ENCODE results near the gene ZMIZ1. TPM values are rescaled to one million over a fixed set of nuclear protein-coding genes. Genes with fewer than 3 reads are reported as not detected.

Gene ZMIZ1
- total RNA-seq, 1 donor from 2014 or later, result 85.2 TPM

GRCh38 chr10:79238158-79238520 lies 169.4 kb downstream of the ZMIZ1 start:
- no peak for TF ChIP-seq CTCF (IDR thresholded peaks at IDR 0.05; ENCODE audit: unreplicated experiment)
- Mint-ChIP-seq H3K9me3 (ENCODE audit: low read depth) (no peaks in the 10 kb centered on the region), H3K4me3 (ENCODE audit: low read depth) (no peak overlapping the region), H3K27me3 (peaks cover 2% of the 10 kb centered on the region), H3K4me1 (ENCODE audit: low read depth) (peaks cover 37% of the 10 kb centered on the region), H3K36me3 (ENCODE audit: insufficient read depth) (peaks cover 11% of the 10 kb centered on the region), H3K27ac (peak overlapping the region; percentile 89)
- no peak for DNase-seq (ENCODE audit: low spot score, unreplicated experiment)

- Mint-ChIP-seq H3K4me3 (ENCODE audit: low read depth) (no peak overlapping the region), H3K9me3 (ENCODE audit: low read depth) (no peaks in the 10 kb centered on the region), H3K4me1 (ENCODE audit: low read depth) (peaks cover 37% of the 10 kb centered on the region), H3K27me3 (peaks cover 2% of the 10 kb centered on the region), H3K27ac (no peak overlapping the region), H3K36me3 (ENCODE audit: insufficient read depth) (peaks cover 9% of the 10 kb centered on the region)
- DNase-seq (ENCODE audit: low spot score, unreplicated experiment), result no peak
- TF ChIP-seq CTCF (IDR thresholded peaks at IDR 0.05; ENCODE audit: unreplicated experiment), result no peak
These were observed 169.8 kb downstream of the ZMIZ1 start for GRCh38 chr10:79238606-79239005.

- peaks cover 2% of the 10 kb centered on the region for H3K27me3 Mint-ChIP-seq
- no peak overlapping the region for H3K4me3 Mint-ChIP-seq (ENCODE audit: low read depth)
- no peak for TF ChIP-seq CTCF (IDR thresholded peaks at IDR 0.05; ENCODE audit: unreplicated experiment)
- H3K27ac Mint-ChIP-seq, result peak overlapping the region; percentile 74
- no peaks in the 10 kb centered on the region for H3K9me3 Mint-ChIP-seq (ENCODE audit: low read depth)
- peaks cover 37% of the 10 kb centered on the region for H3K4me1 Mint-ChIP-seq (ENCODE audit: low read depth)
- no peak for DNase-seq (ENCODE audit: low spot score, unreplicated experiment)
- peaks cover 8% of the 10 kb centered on the region for H3K36me3 Mint-ChIP-seq (ENCODE audit: insufficient read depth)
These were observed 170.6 kb downstream of the ZMIZ1 start for GRCh38 chr10:79239275-79239779.

- Mint-ChIP-seq H3K4me3 (ENCODE audit: low read depth) (peak overlapping the region; percentile 10), H3K36me3 (ENCODE audit: insufficient read depth) (peaks cover 8% of the 10 kb centered on the region), H3K27me3 (peaks cover 2% of the 10 kb centered on the region), H3K27ac (peak overlapping the region; percentile 91), H3K9me3 (ENCODE audit: low read depth) (no peaks in the 10 kb centered on the region), H3K4me1 (ENCODE audit: low read depth) (peaks cover 37% of the 10 kb centered on the region)
- TF ChIP-seq CTCF (IDR thresholded peaks at IDR 0.05; ENCODE audit: unreplicated experiment), result no peak
- peak; percentile 29 for DNase-seq (ENCODE audit: low spot score, unreplicated experiment)
These were observed 171.3 kb downstream of the ZMIZ1 start for GRCh38 chr10:79239924-79240581.

- Mint-ChIP-seq H3K36me3 (ENCODE audit: insufficient read depth) (peaks cover 4% of the 10 kb centered on the region), H3K4me1 (ENCODE audit: low read depth) (peaks cover 37% of the 10 kb centered on the region), H3K9me3 (ENCODE audit: low read depth) (no peaks in the 10 kb centered on the region), H3K27ac (no peak overlapping the region), H3K27me3 (peaks cover 2% of the 10 kb centered on the region), H3K4me3 (ENCODE audit: low read depth) (peak overlapping the region; percentile 64)
- no peak for DNase-seq (ENCODE audit: low spot score, unreplicated experiment)
- TF ChIP-seq CTCF (IDR thresholded peaks at IDR 0.05; ENCODE audit: unreplicated experiment), result no peak
These were observed 172.8 kb downstream of the ZMIZ1 start for GRCh38 chr10:79241629-79241989.
